Brain microvascular endothelial cell (primary cell): ENCODE data around the gene PRDM16.

Experiments
- DNase-seq: peaks from one replicate; pipeline ENCODE4 v3.0.0-alpha.2; 2020
- H3K27ac ChIP-seq: fragments of 250-450 bp; sonication (Bioruptor Pico); 2 replicates; pipeline ENCODE4 v1.5.1; 2020; ENCODE audit warnings: mild to moderate bottlenecking, moderate library complexity
- H3K27me3 ChIP-seq: fragments of 250-450 bp; sonication (Bioruptor Pico); replicated peaks from 2 replicates; pipeline ENCODE4 v1.5.1; 2020; ENCODE audit warnings: mild to moderate bottlenecking
- H3K36me3 ChIP-seq: fragments of 250-450 bp; sonication (Bioruptor Pico); replicated peaks from 2 replicates; pipeline ENCODE4 v1.5.1; 2020; ENCODE audit warnings: mild to moderate bottlenecking
- H3K4me3 ChIP-seq: 2 replicates; pipeline ENCODE4 v1.5.1; 2011; ENCODE audit warnings: low read depth, mild to moderate bottlenecking, control low read depth, low read length, moderate library complexity
- CTCF ChIP-seq: IDR thresholded peaks from 2 replicates; pipeline ENCODE4 v1.5.1; 2011; ENCODE audit warnings: low read depth, mild to moderate bottlenecking, moderate library complexity, low read length, control low read depth, inconsistent platforms; ENCODE audit errors: missing control alignments
- in situ Hi-C: cut with HindIII; loops from 2 replicates; pipeline ENCODE4 v1.10.0; 2017; ENCODE audit warnings: low sequenced_read_pairs, low pct_ligation_motif_present

Gene PRDM16

GRCh38 chr1:3475839-3476573, 407.0 kb downstream of the PRDM16 start:
- Histone ChIP-seq H3K36me3 (no peaks in the 10 kb centered on the region), H3K4me3 (no peak overlapping the region), H3K27me3 (no peaks in the 10 kb centered on the region), H3K27ac (no peak overlapping the region)
- TF ChIP-seq CTCF = no peak
- in situ Hi-C loops = no loop called here
- DNase-seq = no peak

- no peak overlapping the region for H3K27ac ChIP-seq
- TF ChIP-seq CTCF = no peak
- H3K27me3 ChIP-seq = no peaks in the 10 kb centered on the region
- in situ Hi-C loops = no loop called here
- H3K36me3 ChIP-seq = no peaks in the 10 kb centered on the region
- H3K4me3 ChIP-seq = no peak overlapping the region
- no peak for DNase-seq
These were observed 407.7 kb downstream of the PRDM16 start for GRCh38 chr1:3476666-3477065.

- Histone ChIP-seq H3K27me3 (no peaks in the 10 kb centered on the region), H3K27ac (no peak overlapping the region), H3K4me3 (no peak overlapping the region), H3K36me3 (no peaks in the 10 kb centered on the region)
- no peak for TF ChIP-seq CTCF
- in situ Hi-C loops = no loop called here
- no peak for DNase-seq
These were observed 408.4 kb downstream of the PRDM16 start for GRCh38 chr1:3477241-3477995.

- in situ Hi-C loops = no loop called here
- Histone ChIP-seq H3K27me3 (no peaks in the 10 kb centered on the region), H3K27ac (no peak overlapping the region), H3K4me3 (no peak overlapping the region), H3K36me3 (no peaks in the 10 kb centered on the region)
- no peak for TF ChIP-seq CTCF
- DNase-seq = no peak
These were observed 409.2 kb downstream of the PRDM16 start for GRCh38 chr1:3478187-3478586.

- no peaks in the 10 kb centered on the region for H3K36me3 ChIP-seq
- DNase-seq = no peak
- H3K4me3 ChIP-seq = no peak overlapping the region
- no peak overlapping the region for H3K27ac ChIP-seq
- in situ Hi-C loops = no loop called here
- no peaks in the 10 kb centered on the region for H3K27me3 ChIP-seq
- TF ChIP-seq CTCF = no peak
These were observed 410.7 kb downstream of the PRDM16 start for GRCh38 chr1:3479511-3480368.
